Central memory CD4-positive, alpha-beta T cell (primary cell): ENCODE results near the gene CYB561.
A peak's percentile ranks its signal among the peaks of the same experiment; 100 is the strongest.

ENCODE experiments used
- DNase-seq: peaks from one replicate; pipeline ENCODE4 v3.0.0; 2022

Gene CYB561

GRCh38 chr17:63431939-63432804 is 13.9 kb downstream of the CYB561 start:
- DNase-seq: no peak

GRCh38 chr17:63431618-63431938 is 14.5 kb downstream of the CYB561 start:
- no peak for DNase-seq

- no peak for DNase-seq
Measured at GRCh38 chr17:63430223-63430622, 15.9 kb downstream of the CYB561 start.

DNA sequence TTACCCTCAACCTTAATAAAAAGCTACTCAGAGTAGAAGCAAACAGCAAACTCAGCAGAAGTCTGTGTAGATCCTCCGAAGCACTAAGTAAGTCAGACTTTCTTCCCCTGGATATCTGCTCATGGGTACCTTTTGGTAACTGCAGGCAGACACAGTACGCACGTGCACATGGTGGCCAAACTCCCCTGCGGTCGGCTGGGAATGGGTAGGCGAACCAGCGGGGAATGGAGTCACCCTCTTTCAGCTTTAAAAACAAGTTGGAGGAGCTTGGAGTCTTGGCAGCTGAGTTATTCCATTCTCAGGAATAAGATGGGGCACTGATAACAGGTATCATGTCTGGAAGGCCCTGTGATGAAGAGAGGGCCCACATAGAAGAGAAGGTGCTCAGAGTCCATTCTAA is 16.3 kb downstream of the CYB561 start:
- no peak for DNase-seq

DNA sequence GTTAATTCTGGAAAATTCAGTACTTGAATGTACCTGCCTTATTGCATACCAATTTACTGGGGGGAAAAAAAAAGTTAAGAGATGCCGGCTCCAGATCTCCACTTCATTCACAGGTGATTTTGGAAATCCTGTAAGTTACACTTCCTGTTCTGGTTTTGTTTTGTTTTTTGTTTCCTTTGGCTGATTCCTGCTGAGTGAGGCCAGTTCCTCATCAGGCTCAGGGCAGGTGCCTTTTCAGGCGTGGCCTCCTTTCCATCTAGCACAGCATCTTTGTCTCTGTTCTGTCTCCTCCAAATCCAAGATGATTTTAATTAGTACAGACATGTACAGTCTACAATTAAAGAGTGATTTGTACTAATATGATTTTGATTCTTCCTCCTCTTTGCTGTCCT is 19.2 kb downstream of the CYB561 start:
- no peak for DNase-seq

DNA sequence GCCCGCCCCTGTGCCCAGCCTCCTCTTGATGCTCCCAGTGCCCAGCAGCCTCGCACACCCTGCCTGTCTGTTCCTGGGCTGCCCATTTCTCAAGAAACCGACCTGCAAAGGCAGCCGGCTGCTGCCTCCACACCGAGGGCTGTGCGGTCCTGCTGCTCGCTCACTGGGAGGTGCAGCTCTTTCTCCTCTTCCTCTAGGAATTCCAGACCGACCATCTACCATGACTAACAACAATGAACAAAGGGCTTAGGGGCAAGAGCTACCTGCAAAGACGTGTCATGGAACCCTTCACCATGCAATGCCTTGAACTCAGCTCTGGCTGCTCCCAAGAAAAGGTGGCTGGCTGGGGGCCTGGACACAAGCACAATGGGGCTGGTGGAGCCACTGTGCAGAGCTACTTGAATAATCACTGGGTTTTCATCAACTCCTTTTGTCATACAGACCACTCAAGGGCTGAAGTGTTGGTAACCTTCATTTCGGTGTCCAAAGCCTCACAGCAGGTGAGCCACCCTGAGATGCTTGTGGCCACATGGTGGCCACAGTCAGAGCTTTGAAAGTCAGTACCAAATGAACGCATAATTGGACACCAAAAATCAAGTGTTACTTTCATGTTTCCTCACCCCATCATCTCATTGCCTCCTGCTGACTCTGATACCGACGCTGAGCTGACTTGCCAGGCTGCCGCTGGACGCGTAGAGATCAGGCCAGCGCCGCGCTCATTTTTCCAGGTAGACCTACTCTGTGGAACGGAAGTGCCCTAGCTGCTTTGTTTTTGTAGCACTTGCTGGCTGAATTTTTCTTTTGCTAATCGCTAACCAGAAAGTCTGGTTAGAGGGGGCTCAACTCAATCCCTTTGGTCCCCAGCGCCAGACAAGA is 19.8 kb downstream of the CYB561 start:
- DNase-seq: no peak

DNA sequence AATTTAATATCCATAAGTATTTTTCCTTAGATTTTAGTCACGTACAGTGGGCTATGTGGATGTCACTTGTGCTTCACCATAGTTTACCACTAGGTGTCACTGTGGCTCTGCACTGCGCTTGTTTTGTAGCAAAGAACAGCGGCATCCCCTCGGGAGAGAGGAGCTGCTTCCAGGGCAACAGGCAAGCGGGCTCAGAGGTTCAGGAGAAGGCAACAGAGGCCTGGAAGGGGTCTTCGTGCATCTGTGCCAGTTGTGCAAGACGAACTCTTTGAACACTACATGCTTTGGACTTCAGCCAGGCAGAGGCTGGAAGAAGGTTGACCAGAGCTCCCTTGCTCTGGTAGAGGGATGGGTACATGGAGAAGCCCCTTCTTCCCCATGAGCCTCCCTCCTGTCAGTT is 20.6 kb downstream of the CYB561 start:
- DNase-seq: peak; percentile 68

GRCh38 chr17:63423963-63424362 is 22.1 kb downstream of the CYB561 start:
- no peak for DNase-seq

- DNase-seq: no peak
Measured at GRCh38 chr17:63423251-63423950, 22.7 kb downstream of the CYB561 start.

GRCh38 chr17:63421681-63422645 is 24.1 kb downstream of the CYB561 start:
- no peak for DNase-seq

DNA sequence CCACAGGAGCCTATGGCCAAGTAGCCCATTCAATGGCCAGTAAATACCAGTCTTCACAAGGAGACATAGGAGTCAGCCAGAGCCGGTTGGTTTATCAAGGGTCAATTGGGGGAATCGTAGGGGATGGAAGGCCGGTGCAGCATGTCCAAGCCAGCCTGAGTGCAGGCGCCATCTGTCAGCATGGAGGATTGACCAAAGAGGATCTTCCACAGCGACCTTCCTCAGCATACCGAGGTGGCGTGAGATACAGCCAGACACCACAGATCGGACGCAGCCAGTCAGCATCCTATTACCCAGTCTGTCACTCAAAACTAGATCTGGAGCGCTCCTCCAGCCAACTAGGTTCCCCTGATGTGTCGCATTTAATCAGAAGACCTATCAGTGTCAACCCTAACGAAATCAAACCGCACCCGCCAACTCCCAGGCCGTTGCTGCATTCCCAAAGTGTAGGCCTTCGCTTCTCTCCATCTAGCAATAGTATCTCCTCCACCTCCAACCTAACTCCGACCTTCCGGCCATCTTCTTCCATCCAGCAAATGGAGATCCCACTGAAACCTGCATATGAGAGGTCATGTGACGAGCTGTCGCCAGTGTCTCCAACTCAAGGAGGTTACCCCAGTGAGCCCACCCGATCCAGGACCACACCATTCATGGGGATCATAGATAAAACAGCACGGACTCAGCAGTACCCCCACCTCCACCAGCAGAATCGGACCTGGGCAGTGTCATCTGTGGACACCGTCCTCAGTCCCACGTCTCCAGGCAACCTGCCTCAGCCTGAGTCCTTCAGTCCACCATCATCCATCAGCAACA is 25.0 kb downstream of the CYB561 start:
- DNase-seq: no peak

GRCh38 chr17:63419949-63420867 is 25.9 kb downstream of the CYB561 start:
- peak; percentile 40 for DNase-seq

DNA sequence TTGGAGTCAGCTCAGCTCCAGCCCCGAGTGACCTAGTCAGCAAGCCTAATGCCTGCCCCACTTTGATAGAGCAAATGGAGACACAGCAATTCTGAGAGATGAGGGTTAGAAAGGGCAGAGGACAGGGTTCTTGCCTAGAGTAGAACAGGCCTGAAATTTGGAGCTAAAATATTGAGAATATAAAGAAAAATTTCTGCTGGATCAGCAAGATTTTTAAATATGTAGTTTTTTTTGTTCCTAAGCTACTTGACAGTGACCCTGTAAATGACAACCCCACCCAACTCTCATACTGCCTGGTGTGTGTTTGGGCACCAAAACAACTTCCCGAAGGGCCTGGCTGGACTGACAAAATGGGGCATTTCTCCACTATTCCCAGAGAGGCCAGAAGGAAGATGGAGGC is 26.7 kb downstream of the CYB561 start:
- no peak for DNase-seq

DNA sequence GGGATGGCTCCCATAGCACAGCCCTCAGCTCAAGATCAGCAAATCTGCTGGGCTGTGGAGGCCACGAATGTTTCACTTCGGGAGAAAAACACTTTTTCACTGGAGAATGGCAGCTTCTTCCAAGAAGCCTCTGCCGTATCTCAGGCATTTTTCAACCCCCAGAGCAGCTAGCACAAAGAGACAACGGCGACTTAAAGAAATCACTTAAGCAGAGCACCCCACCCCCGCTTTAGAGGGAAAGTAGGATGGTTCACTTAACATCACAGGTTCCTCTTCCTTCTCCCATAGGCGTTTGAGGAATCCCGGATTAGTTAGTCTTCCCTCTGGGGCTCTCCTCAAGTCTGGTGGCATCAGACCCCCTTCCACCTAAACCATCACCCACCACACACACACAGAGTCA is 27.6 kb downstream of the CYB561 start:
- no peak for DNase-seq

DNA sequence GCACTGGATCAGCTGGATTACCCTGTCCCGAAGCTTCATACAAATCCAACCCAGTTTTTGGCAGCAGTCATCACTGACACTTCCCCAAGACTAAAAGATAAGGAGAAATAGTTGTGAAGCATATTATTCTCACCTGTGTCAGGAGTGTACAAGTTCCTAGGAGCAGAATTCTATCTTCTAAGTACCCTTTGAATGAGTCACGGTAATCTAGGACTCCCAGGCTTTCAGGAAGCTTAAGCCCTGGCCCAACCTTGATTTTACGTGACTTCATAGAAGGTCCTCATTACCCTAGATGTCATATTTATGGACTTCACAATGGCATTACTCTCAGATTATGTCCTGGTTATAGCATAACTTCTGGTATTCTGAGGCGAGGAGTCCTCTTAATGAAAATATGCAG is 31.9 kb downstream of the CYB561 start:
- DNase-seq: no peak

- DNase-seq: no peak
Measured at GRCh38 chr17:63413128-63413527, 33.0 kb downstream of the CYB561 start.

GRCh38 chr17:63412234-63412633 is 33.9 kb downstream of the CYB561 start:
- no peak for DNase-seq

GRCh38 chr17:63407741-63408330 is 38.3 kb downstream of the CYB561 start:
- DNase-seq: no peak

DNA sequence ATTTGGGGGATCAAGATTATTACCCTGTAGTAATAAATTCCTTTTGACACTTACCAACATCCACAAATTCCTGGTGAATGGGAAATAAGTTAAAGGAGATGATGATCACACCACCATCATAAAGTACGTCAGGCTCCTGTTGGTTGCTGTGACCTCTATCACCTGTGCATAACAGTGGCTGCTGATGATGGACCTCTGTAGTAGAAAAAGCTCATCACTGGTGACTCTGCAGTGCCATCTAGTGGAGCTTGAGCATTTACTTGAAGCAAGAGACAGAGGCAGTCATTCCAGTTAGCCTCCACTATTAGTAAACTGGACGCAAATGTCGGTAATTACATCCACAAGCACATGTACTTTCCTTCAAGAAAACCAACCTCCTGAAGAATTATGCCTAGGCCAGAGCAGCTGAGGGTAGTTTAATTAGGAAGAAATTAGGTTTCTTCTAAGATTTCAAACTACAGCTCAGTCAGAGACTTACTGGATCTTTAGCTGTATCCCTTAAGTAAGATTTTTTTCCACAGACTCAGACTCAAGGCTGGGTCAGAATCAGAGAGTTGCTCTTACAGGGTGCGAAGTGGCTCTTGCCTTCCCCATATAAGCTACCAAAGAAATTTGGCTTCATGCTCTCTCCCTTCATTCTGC is 39.3 kb downstream of the CYB561 start:
- DNase-seq: peak; percentile 57
